H1 (cell line): ENCODE results near the gene YIF1B. TPM values are rescaled to one million over a fixed set of nuclear protein-coding genes. Genes with fewer than 3 reads are reported as not detected.

Experiments used
- CTCF ChIA-PET: fragments of 300-600 bp; sonication (Branson Sonifier 250); formaldehyde crosslinking; loops from one replicate; lab custom pipeline; 2021; ENCODE audit not compliant: partially characterized antibody; lab: Charles Lee
- POLR2A ChIA-PET: fragments of 300-600 bp; sonication (Branson Sonifier 250); formaldehyde crosslinking; loops from one replicate; lab custom pipeline; 2021; ENCODE audit warnings: inconsistent platforms; ENCODE audit not compliant: partially characterized antibody; lab: Charles Lee
- DNase-seq, 2 experiments: peaks; one replicate each; pipeline versions ENCODE4 v3.0.0 to v3.0.0-alpha.2; 2010 to 2022; ENCODE audit warnings: low spot score in 2 of 2, low read depth in 1 of 2, mixed read lengths in 1 of 2
- FAIRE-seq: peaks from 2 replicates; lab custom pipeline; 2011; peaks lifted over from hg19 to GRCh38; lab: Jason Lieb, UNC
- H2AFZ ChIP-seq: 2 replicates; pipeline ENCODE4 v1.8.1; 2012; ENCODE audit warnings: low read length, inconsistent platforms
- H2AK5ac ChIP-seq: 2 replicates; pipeline ENCODE4 v1.6.1; 2013; ENCODE audit warnings: low read depth, low read length
- H2BK120ac ChIP-seq: replicated peaks from 2 replicates; pipeline ENCODE3; 2013; ENCODE audit warnings: low read depth, low read length, inconsistent platforms
- H2BK12ac ChIP-seq: 2 replicates; pipeline ENCODE4 v1.6.1; 2013; ENCODE audit warnings: low read depth, low read length
- H2BK15ac ChIP-seq: 2 replicates; pipeline ENCODE4 v1.6.1; 2013; ENCODE audit warnings: low read length
- H2BK20ac ChIP-seq: 2 replicates; pipeline ENCODE4 v1.6.1; 2013; ENCODE audit warnings: low read length
- H2BK5ac ChIP-seq: 2 replicates; pipeline ENCODE4 v1.6.1; 2013; ENCODE audit warnings: low read depth, low read length
- H3K14ac ChIP-seq: 2 replicates; pipeline ENCODE4 v1.6.1; 2013; ENCODE audit warnings: inconsistent platforms; ENCODE audit not compliant: insufficient read length
- H3K18ac ChIP-seq: 2 replicates; pipeline ENCODE4 v1.6.1; 2013; ENCODE audit warnings: low read length; ENCODE audit errors: extremely low read depth
- H3K23ac ChIP-seq: 2 replicates; pipeline ENCODE4 v1.6.1; 2013; ENCODE audit warnings: inconsistent platforms; ENCODE audit not compliant: insufficient read length
- H3K23me2 ChIP-seq: 2 replicates; pipeline ENCODE4 v1.6.1; 2013; ENCODE audit warnings: low read depth, low read length
- H3K27ac ChIP-seq: 2 replicates; pipeline ENCODE4 v1.6.1; 2011; ENCODE audit warnings: low read depth, low read length, inconsistent platforms
- H3K27me3 ChIP-seq, 4 experiments: replicated peaks in 1 of 4; 1 replicate in 1 of 4; 2 replicates in 3 of 4; pipeline versions ENCODE4 v1.6.1 to v1.8.1; 2011 to 2013; ENCODE audit warnings: low read length in 3 of 4, mild to moderate bottlenecking in 3 of 4, inconsistent platforms in 2 of 4, mixed read lengths in 2 of 4, moderate library complexity in 1 of 4; ENCODE audit not compliant: control insufficient read depth in 3 of 4, insufficient read depth in 3 of 4; ENCODE audit errors: extremely low read depth in 1 of 4
- H3K36me3 ChIP-seq, 4 experiments: 2 replicates each; pipeline versions ENCODE4 v1.6.1 to v1.8.1; 2011 to 2013; ENCODE audit warnings: mild to moderate bottlenecking in 4 of 4, low read length in 3 of 4, moderate library complexity in 2 of 4, control low read depth in 1 of 4, inconsistent platforms in 1 of 4; ENCODE audit not compliant: insufficient read depth in 4 of 4, control insufficient read depth in 2 of 4
- H3K4ac ChIP-seq: replicated peaks from 2 replicates; pipeline ENCODE3; 2013; ENCODE audit warnings: low read length, low read depth, mixed read lengths, inconsistent platforms; ENCODE audit not compliant: insufficient read length
- H3K4me1 ChIP-seq, 4 experiments: replicated peaks in 1 of 4; 1 replicate in 1 of 4; 2 replicates in 3 of 4; pipeline versions ENCODE4 v1.6.1 to v1.8.1; 2011 to 2013; ENCODE audit warnings: low read length in 3 of 4, inconsistent platforms in 2 of 4, mixed read lengths in 1 of 4; ENCODE audit not compliant: insufficient read depth in 4 of 4, control insufficient read depth in 3 of 4
- H3K4me2 ChIP-seq, 2 experiments: 2 replicates each; pipeline versions ENCODE4 v1.6.1 to v1.8.1; 2011 to 2013; ENCODE audit warnings: low read depth in 2 of 2, low read length in 2 of 2, control low read depth in 1 of 2, inconsistent platforms in 1 of 2, mild to moderate bottlenecking in 1 of 2; ENCODE audit not compliant: insufficient read depth in 1 of 2
- H3K4me3 ChIP-seq, 4 experiments: fragments of 200-600, 300-600 bp in 1 of 4; sonication (generic), shearing (Covaris generic), sonication (Bioruptor Twin) in 1 of 4; 2 replicates each; pipeline versions ENCODE4 v1.5.1 to v1.8.1; 2011 to 2016; ENCODE audit warnings: low read length in 4 of 4, low read depth in 3 of 4, control low read depth in 2 of 4, inconsistent platforms in 2 of 4, mild to moderate bottlenecking in 2 of 4, mixed read lengths in 1 of 4, moderate library complexity in 1 of 4; ENCODE audit not compliant: insufficient read depth in 2 of 4; ENCODE audit errors: extremely low read depth in 1 of 4
- H3K56ac ChIP-seq: replicated peaks from 2 replicates; pipeline ENCODE3; 2013; ENCODE audit warnings: low read depth, mild to moderate bottlenecking, mixed read lengths, low read length, inconsistent platforms; ENCODE audit not compliant: insufficient read length
- H3K79me1 ChIP-seq: 2 replicates; pipeline ENCODE4 v1.6.1; 2013; ENCODE audit warnings: low read depth, low read length, control low read depth
- H3K79me2 ChIP-seq, 2 experiments: 2 replicates each; pipeline versions ENCODE4 v1.6.1 to v1.8.1; 2012 to 2013; ENCODE audit warnings: low read length in 2 of 2, mild to moderate bottlenecking in 2 of 2, inconsistent platforms in 1 of 2; ENCODE audit not compliant: insufficient read depth in 2 of 2, control insufficient read depth in 1 of 2
- H3K9ac ChIP-seq, 4 experiments: replicated peaks in 1 of 4; 1 replicate in 1 of 4; 2 replicates in 3 of 4; pipeline versions ENCODE4 v1.6.1 to v1.8.1; 2011 to 2013; ENCODE audit warnings: low read depth in 3 of 4, low read length in 3 of 4, control low read depth in 2 of 4, mild to moderate bottlenecking in 2 of 4, moderate library complexity in 2 of 4, inconsistent platforms in 1 of 4; ENCODE audit errors: extremely low read depth in 1 of 4
- H3K9me3 ChIP-seq, 2 experiments: 2 replicates each; pipeline versions ENCODE4 v1.6.1 to v1.8.1; 2012 to 2013; ENCODE audit warnings: mild to moderate bottlenecking in 2 of 2, moderate library complexity in 2 of 2, control low read depth in 1 of 2, inconsistent platforms in 1 of 2, low read depth in 1 of 2, low read length in 1 of 2, mixed read lengths in 1 of 2; ENCODE audit not compliant: insufficient read depth in 2 of 2
- H4K20me1 ChIP-seq, 2 experiments: replicated peaks in 1 of 2; 2 replicates each; pipeline versions ENCODE3 to v1.8.1; 2011 to 2013; ENCODE audit warnings: inconsistent platforms in 2 of 2, low read length in 2 of 2, mild to moderate bottlenecking in 1 of 2; ENCODE audit not compliant: insufficient read depth in 2 of 2, control insufficient read depth in 1 of 2
- H4K5ac ChIP-seq: 2 replicates; pipeline ENCODE4 v1.6.1; 2013; ENCODE audit warnings: low read length, low read depth, mixed read lengths, inconsistent platforms; ENCODE audit not compliant: insufficient read length
- H4K8ac ChIP-seq: 2 replicates; pipeline ENCODE4 v1.8.0; 2013; ENCODE audit warnings: mild to moderate bottlenecking, moderate library complexity, low read length, inconsistent platforms; ENCODE audit not compliant: insufficient read depth; ENCODE audit errors: extremely low read depth
- H4K91ac ChIP-seq: replicated peaks from 2 replicates; pipeline ENCODE3; 2013; ENCODE audit warnings: low read length, mixed read lengths, inconsistent platforms; ENCODE audit not compliant: insufficient read length
- CBX8 ChIP-seq: fragments of 300-800, 300-1000 bp; sonication (generic); IDR thresholded peaks from 2 replicates; pipeline ENCODE4 v1.7.1; 2016; ENCODE audit warnings: low read depth, low read length, borderline replicate concordance
- CHD1 ChIP-seq: IDR thresholded peaks from 2 replicates; pipeline ENCODE4 v1.6.1; 2012; ENCODE audit warnings: low read depth, low read length, improper control_type of control experiment
- CHD2 ChIP-seq: IDR thresholded peaks from 2 replicates; pipeline ENCODE4 v1.6.1; 2012; ENCODE audit warnings: low read length, improper control_type of control experiment
- EGR1 ChIP-seq: IDR thresholded peaks from 2 replicates; pipeline ENCODE4 v1.6.1; 2011; ENCODE audit warnings: low read depth, low read length, borderline replicate concordance
- JUND ChIP-seq: IDR thresholded peaks from 2 replicates; pipeline ENCODE4 v1.6.1; 2011; ENCODE audit warnings: mild to moderate bottlenecking, improper control_type of control experiment, low read length
- KDM4A ChIP-seq: IDR thresholded peaks from one replicate; pipeline ENCODE4 v1.7.1; 2012; ENCODE audit warnings: low read depth, mild to moderate bottlenecking, moderate library complexity, low read length, inconsistent platforms; ENCODE audit not compliant: severe bottlenecking
- RAD21 ChIP-seq, 2 experiments: IDR thresholded peaks in 1 of 2; conservative IDR thresholded peaks in 1 of 2; 2 replicates each; pipeline ENCODE4 v1.6.1; 2011; ENCODE audit warnings: low read depth in 2 of 2, low read length in 2 of 2, improper control_type of control experiment in 1 of 2, inconsistent platforms in 1 of 2, mild to moderate bottlenecking in 1 of 2, moderate library complexity in 1 of 2
- SP4 ChIP-seq: IDR thresholded peaks from 2 replicates; pipeline ENCODE4 v1.6.1; 2012; ENCODE audit warnings: low read length, inconsistent platforms
- TAF7 ChIP-seq: optimal IDR thresholded peaks from 2 replicates; pipeline ENCODE3; 2011; ENCODE audit warnings: low read depth, mild to moderate bottlenecking, inconsistent platforms, low read length, moderate library complexity, borderline replicate concordance
- WGBS, 2 experiments: shearing (Covaris generic) in 1 of 2; methylation state at CpG; one replicate each; pipeline versions ENCODE4 v1.1.6 to v1.1.7; 2013 to 2015; ENCODE audit warnings: low lambda C conversion rate in 2 of 2, mixed read lengths in 2 of 2, inconsistent platforms in 1 of 2, low coverage in 1 of 2, missing lambda C conversion rate in 1 of 2; ENCODE audit not compliant: insufficient replicate concordance in 2 of 2, insufficient coverage in 1 of 2, insufficient read length in 1 of 2; ENCODE audit errors: extremely low coverage in 1 of 2, missing lambda C conversion rate in 1 of 2; 5-methylcytosine and 5-hydroxymethylcytosine counted together
- polyA plus RNA-seq, 7 experiments: library from polyadenylated mRNA; depleted of rRNA in 3 of 7; stranded (reverse) in 5 of 7; unstranded in 2 of 7; fragments of >200 nt in 5 of 7; fragments of 200-250 nt in 2 of 7; gene quantifications; 1 replicate in 5 of 7; 2 replicates in 1 of 7; 4 replicates in 1 of 7; pipeline versions ENCODE4 v1.2.1 to v1.2.3, GENCODE V29; 2011 to 2013; ENCODE audit warnings: missing spikeins in 2 of 7, mixed read lengths in 2 of 7
- total RNA-seq: library from RNA; stranded (reverse); fragmentation: NEBNext Ultra II Directional; extraction: Animal tissue kit (Norgen Biotek cat#: 25700); gene quantifications from 2 replicates; pipeline ENCODE4 v1.2.1, GENCODE V29; 2021

YIF1B gene
- total and polyA plus RNA-seq, 2 of the 8 experiments (the other 6 are each of a cell fraction or from before 2014, with no cell fraction given): 89.6 to 305 TPM

DNA sequence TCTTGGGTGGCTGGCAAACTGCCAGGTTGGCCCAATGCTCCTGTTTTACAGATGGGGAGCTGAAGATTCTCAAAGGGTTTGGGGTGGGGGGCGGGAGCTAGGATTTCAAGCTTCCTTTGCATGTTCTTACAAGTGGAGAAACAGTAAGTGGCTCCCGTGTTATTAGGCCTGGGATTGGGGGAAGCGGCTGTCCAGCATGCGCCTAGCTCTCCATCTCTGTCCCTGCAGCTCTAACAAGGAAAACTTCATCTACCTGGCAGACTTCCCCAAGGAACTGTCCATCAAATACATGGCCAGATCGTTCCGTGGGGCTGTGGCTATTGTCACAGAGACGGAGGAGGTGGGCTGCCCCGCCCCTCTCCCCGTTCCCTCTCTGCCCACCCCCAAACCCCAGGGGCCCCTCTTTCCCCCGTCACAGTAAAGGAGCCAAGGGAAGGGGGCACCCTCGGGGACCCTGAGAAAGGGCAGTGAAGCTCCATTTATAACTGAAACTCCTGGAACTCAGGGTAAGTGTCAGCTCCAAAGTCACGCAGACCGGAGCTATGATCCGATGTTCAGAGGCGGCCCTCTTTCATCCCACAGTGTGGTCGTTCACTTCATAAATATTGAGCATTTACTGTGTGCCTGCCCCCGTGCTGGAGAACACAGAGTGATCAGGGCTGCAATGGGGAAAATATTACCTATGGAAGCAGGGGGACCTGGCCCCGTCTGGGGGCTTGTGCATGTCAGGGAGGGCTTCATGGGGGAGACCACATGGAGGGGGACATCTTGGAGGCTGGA, 43.7 kb upstream of the YIF1B start:
- H4K5ac ChIP-seq: no peak overlapping the region
- H3K56ac ChIP-seq: no peak overlapping the region
- H4K91ac ChIP-seq: no peak overlapping the region
- H3K79me1 ChIP-seq: no peaks in the 10 kb centered on the region
- H3K14ac ChIP-seq: no peak overlapping the region
- no peak overlapping the region for H3K4ac ChIP-seq
- H2BK15ac ChIP-seq: no peak overlapping the region
- H4K20me1 ChIP-seq: peaks cover 0 to 2% of the 10 kb centered on the region in 2 experiments
- DNase-seq (no peak), FAIRE-seq (no peak)
- peaks cover 0 to under 1% of the 10 kb centered on the region in 2 experiments; a peak in 1 of 4 replicates for H3K9me3 ChIP-seq
- no peaks in the 10 kb centered on the region for H3K36me3 ChIP-seq
- H3K4me3 ChIP-seq: no peak overlapping the region
- POLR2A ChIA-PET: interaction anchor here (0.6 to 1.8 kb wide), 6 partner anchors 9 to 1594 kb away, joined by 3 to 5 read pairs (median 3); partner anchors contain the start of genes C19orf33 and SIPA1L3
- no peak overlapping the region for H2AK5ac ChIP-seq
- peaks cover 4 to 25% (median 19%) of the 10 kb centered on the region in 4 experiments for H3K27me3 ChIP-seq
- CTCF ChIA-PET: interaction anchor here (0.7 to 2.8 kb wide), 2 partner anchors 15 to 234 kb away, joined by 3 to 9 read pairs; partner anchors contain the start of gene PSMD8
- H2BK120ac ChIP-seq: no peak overlapping the region
- WGBS, 2 experiments: 81% methylated on average over 11 of the region's 18 CpGs; no CpG with 5 or more reads in 1 of the 2 experiments
- no peak overlapping the region for H2BK12ac ChIP-seq
- no peak overlapping the region for H3K23ac ChIP-seq
- no peaks in the 10 kb centered on the region for H3K79me2 ChIP-seq
- H3K27ac ChIP-seq: no peak overlapping the region
- H3K4me1 ChIP-seq: peaks cover 0 to 5% (median 2%) of the 10 kb centered on the region in 4 experiments; a peak in 3 of 7 replicates
- H3K4me2 ChIP-seq: no peak overlapping the region; a peak in 1 of 4 replicates
- H2AFZ ChIP-seq: no peak overlapping the region
- no peak overlapping the region for H2BK20ac ChIP-seq
- no peak overlapping the region for H3K9ac ChIP-seq
- no peak overlapping the region for H2BK5ac ChIP-seq
- peaks cover 8% of the 10 kb centered on the region; the same call in 1 of the 2 replicates for H3K23me2 ChIP-seq
- no peak overlapping the region for H3K18ac ChIP-seq
- no peak overlapping the region for H4K8ac ChIP-seq
- TF ChIP-seq KDM4A (no peak), JUND (no peak), EGR1 (no peak), CHD2 (no peak), CBX8 (no peak), SP4 (no peak), CHD1 (no peak), RAD21 (IDR thresholded peaks at IDR 0.05 in 1 of 2, conservative IDR thresholded peaks at IDR 0.05 in 1 of 2; ENCODE audit: low read depth in 2 of 2, low read length in 2 of 2) (no peak), TAF7 (no peak)
